SW 1271 (cell line): ENCODE measurements around the gene SPTSSB.

ENCODE experiments used
- DNase-seq, 2 experiments: peaks; one replicate each; lab custom pipeline; 2025; lab: John Stamatoyannopoulos, UW

SPTSSB gene

DNA sequence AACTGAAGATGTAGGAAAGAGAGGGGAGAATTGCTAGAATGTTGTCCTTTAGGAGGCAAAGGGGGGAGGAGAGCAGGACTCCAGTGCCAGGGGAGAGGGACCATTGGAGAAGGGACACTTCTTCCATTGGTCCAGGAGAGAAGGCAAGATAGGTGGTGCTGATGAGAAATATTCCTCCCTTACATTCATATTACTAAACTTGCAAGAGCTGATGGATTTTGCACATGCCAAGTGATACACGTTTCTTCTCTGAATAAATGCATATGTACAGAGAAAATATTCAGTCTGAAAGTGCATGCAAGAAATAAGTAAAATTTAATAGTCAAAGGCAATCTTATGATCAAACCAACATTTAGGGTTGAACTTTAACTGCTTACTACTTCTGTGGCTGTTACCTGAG is 21.5 kb upstream of the SPTSSB start:
- DNase-seq, result no peak

- DNase-seq, result no peak
Measured at GRCh38 chr3:161390200-161390599, 18.9 kb upstream of the SPTSSB start.

GRCh38 chr3:161389445-161390035 is 18.2 kb upstream of the SPTSSB start:
- DNase-seq, result no peak

DNA sequence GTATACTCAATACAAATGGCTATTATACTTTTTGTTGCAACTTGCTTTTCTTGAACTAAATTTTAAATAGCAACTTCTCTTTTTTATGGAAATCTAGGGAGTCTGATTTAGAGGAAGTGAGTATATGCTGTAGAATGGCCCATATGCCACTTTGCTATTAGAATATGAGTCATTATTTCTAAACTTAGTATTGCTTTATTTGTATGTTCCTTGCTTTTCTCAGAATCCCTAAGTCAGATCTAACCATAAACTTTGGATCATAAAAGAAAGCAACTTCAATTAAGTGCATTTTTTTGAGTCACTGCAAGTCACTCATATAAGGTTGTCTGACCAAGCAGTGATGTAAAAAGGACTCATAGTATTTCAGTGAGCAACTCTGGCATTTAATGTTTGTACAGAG is 17.5 kb upstream of the SPTSSB start:
- no peak for DNase-seq

- no peak for DNase-seq
Measured at GRCh38 chr3:161386991-161387770, 15.9 kb upstream of the SPTSSB start.

DNA sequence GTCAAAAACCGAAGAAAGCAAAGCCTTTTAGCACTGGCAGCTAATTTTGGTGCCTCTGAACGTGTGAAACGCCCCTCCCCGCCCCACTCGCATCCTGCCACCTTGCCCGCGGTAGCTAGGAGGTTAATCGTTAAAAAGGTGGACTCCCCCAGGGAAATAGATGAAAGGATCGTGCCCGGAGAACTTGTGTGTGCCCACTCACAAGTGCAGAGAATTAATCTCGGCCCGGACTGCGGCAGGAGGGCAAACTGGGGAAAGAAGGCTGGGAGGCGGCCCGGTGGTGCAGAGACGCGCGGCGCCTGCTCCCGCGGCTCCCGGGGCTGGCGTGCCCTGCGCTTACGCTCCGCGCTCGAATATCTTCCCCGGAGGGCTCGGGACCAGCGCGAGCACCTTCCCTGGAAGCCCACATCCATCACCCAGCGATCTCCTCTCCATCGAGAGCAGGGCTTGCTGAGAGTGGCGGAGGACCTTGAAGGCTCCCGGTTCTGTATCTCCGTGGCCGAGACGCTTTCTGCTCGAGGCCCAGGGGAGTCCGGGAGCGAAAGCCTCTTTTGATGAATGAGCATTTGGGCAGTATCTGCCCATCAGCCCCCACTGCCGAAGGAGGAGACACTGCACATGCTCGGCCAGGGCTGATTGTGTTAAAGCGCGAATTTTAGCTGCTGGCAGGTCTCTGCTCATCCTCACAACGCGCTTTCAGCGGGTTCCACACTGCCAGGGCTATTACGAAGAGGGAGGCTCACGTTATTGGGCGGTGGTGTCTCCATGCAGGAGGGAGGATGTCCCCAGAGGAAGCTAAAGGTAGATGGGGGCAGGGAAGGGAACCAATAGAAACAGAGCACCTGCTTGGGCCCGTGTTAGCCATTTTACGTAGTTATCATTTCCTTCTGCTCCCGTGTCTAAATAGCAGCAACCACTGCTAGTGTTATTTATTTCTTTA is 1.3 kb upstream of the SPTSSB start:
- no peak for DNase-seq

DNA sequence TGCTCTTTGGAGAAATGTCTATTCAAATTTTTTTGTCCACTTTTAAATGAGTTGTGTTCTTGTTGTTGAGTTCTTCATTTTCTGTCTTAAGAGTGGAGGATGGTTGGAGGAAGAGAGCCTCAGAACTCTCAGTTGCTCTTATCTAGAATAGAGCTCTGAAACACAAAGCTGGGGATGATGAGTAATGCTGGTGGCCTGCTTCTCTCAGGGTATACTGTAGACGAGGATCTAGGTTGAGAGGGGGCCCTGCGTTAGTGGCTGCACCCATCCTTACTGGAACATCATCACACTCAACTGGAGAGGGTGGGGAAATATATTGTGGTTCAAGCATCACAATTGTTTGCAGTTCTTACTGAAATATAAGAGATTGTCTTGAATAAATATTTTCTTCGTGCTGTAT is 1.8 kb downstream of the SPTSSB start:
- no peak for DNase-seq

DNA sequence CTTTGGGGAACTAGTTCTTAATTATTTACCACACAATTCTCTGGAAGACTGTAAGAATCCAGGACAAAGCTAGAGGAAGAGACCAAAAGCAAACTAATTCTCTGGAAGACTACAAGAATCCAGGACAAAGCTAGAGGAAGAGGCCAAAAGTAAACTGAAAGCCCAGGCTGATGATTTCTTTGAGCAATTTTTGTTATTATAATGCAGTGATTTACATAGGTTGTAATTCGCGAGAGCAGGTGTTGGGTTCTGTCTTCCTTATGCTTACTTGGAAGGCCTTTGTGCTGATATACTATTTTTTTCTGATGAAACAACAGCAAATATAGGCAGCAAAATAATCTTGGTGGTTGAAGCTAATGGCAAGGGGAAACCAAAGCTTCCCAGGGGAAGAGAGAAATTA is 5.2 kb downstream of the SPTSSB start:
- DNase-seq, result no peak

GRCh38 chr3:161358488-161358887 is 12.8 kb downstream of the SPTSSB start:
- no peak for DNase-seq

GRCh38 chr3:161356287-161356686 is 15.0 kb downstream of the SPTSSB start:
- no peak for DNase-seq

DNA sequence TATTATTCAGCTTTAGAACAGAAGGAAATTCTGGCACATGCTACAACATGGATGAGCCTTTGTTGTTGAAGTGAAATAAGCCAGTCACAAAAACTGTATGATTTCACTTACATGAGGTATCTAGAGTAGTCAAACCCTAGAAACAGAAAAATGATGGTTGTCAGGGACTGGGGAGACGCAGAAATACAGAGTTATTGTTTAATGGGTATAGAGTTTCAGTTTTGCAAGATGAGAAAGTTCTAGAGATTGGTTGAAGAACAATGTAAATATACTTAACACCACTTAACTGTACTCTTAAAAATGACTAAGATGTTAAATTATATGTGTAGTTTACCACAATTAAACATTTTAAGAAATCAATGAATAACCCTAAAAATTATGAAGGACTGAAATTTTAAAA is 15.8 kb downstream of the SPTSSB start:
- no peak for DNase-seq

DNA sequence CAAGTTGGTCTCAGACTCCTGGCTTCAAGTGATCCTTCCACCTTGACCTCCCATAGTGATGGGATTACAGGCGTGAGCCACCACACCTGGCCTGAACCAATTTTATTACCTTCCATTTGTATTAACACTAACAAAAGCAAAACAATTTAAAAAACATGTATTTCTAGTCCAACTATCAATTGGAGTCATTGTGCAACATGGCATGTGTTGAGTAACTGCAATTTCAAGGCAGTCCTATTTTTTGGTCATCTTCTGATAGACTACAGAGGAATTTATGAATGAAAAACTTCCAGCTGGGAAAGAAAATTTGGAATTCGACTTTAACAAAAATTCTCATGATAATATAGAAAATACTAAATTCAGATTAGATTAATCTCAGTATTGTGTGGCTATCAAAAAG is 16.8 kb downstream of the SPTSSB start:
- DNase-seq, result no peak

GRCh38 chr3:161351330-161351729 is 20.0 kb downstream of the SPTSSB start:
- no peak for DNase-seq

DNA sequence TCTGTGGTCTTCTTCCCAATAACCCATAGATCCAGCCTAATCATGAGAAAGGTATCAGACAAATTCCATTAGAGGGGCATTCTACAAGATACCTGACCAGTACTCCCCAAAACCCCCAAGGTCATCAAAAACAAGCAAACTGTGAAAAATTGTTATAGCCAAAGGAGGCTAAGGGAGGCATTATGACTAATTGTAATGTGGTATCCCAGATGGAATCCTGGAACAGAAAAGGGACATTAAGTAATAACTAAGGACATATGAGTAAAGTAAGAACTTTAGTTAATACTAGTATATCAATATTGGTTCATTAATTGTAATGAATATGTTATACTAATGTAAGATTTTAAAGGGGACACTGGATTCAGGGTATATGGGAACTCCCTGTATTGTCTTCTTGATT is 20.4 kb downstream of the SPTSSB start:
- DNase-seq, result no peak

DNA sequence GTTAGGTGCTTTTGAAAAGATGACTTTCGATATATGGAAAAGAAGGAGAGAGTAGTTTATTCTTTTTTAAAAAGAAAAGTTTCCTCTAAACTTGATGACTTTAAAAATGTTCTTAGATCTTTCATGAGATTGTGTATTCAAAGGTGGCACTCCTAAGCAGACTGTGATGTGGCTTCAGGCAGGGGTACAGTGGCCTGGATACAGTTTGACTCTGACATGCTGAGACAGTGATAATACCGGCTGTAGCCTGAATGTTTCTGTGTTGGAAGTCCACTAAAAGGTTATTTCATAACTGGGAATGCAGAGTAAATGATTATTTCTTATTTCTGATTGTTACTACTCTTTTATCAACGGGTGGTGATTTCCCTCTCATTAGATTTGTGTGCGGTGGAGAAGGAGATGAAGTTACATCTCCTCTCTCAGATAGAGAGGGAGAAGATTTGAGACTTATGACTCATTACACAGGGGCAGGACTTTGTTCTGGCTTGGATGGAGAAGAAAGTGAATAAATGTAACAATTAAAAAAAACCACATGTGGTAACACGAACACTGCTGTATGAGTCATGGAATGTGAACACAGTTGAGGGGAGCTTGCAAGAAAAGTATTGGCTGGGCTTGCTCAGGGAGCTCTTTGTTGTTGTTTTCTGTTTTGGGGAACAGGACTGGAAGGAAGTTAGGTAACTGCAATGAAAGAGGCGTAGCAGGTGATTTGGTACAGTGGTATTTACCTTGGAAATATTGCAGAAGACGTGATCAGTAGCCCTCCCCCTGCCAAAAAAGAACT is 21.6 kb downstream of the SPTSSB start:
- peak in 1 of 2 experiments; percentile 9 for DNase-seq

DNA sequence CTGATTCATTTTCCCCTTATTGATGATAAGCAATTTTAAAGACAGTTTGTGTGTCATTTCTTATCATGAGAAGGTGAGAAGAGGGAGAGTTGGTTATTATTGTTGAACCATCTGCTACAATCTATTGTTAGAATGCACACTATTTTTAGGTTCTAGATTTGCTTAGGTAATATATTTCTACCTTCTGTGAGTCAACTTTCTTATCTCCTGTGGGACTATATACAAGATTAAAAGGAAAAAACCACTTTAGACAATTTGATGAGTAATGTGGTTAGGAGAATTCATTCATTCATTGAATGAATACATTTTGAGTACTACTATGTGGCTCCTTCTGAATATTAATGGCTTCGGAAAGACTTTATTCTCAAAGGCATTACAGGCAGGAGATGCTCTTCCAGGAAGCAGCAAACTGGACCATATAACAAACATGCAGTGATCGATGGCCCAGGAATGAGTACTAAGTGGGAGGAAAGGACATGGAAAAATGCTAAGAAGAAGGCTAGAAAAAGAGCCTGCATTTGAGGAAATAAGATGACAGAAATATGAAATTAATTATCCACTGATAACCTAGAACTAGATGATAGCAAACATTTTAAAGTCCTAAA is 22.4 kb downstream of the SPTSSB start:
- no peak for DNase-seq

DNA sequence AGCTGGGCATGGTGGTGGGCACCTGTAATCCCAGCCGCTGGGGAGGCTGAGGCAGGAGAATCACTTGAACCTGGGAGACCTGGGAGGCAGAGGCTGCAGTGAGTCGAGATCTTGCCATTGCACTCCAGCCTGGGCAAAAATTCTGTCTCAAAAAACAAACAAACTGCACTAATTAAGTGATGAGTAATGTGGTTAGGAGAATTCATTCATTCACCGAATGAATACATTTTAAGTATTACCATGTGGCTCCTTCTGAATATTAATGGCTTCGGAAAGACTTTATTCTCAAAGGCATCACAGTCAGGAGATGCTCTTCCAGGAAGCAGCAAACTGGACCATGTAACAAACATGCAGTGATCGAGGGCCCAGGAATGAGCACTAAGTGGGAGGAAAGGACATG is 23.6 kb downstream of the SPTSSB start:
- DNase-seq, result no peak

- DNase-seq, result no peak
Measured at GRCh38 chr3:161345023-161345422, 26.3 kb downstream of the SPTSSB start.

DNA sequence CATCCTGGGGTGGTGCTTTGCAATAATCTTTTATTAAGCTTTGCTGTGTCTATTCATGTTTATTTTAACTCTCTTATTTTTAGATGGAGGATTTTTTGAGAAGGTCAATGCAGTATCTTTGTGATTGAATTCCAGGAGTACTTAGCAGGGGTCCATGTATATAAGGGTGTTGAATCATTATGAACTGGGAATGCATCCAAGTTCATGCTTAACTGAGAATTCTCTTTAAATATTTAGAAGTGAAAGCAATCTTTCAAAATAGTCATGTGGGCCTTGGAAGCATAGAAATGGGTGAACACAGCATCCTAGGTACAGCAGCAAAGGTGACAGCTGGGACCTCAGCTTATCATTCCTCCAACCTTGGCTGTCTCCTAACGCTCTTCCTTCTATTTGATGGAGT is 27.3 kb downstream of the SPTSSB start:
- DNase-seq, result no peak

DNA sequence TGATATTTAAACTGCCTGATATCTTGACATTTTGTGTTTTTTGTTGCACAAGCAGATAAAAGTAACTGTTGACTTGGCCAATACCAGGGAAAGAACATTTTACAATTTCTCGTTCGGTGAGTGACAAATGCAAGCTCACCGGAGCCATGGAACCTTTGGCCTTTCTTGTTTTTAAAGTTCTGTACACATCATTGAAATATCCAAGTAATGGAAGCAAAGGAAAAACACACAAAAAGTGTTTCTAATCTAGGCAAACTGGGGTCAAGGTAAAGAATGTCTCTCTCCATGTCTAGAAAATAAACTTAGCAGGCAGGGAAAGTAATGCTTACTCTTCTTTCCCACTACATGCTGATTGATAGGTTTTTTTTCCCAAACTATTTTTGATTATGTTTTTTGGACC is 27.8 kb downstream of the SPTSSB start:
- DNase-seq, result no peak

DNA sequence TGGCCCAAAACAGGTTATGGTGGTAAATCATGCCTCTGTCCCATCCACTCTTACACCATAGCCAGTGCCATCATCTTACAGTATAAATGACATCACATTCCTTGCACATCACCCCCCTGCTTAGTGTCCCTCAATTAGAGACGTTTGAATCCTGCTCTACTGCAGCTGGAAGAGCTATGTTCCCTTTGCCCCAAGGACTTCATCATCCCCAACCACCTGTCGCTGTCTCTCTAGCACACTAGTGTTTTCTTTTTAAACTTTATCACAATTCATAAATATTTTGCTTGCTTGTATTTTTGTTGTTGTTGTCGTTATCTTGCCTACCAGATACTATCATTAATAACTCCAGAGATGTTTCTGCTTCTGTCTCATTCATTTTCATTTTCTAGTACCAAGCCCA is 28.7 kb downstream of the SPTSSB start:
- no peak for DNase-seq
